ENCODE measurements around the gene C16orf96.

C16orf96 gene

DNA sequence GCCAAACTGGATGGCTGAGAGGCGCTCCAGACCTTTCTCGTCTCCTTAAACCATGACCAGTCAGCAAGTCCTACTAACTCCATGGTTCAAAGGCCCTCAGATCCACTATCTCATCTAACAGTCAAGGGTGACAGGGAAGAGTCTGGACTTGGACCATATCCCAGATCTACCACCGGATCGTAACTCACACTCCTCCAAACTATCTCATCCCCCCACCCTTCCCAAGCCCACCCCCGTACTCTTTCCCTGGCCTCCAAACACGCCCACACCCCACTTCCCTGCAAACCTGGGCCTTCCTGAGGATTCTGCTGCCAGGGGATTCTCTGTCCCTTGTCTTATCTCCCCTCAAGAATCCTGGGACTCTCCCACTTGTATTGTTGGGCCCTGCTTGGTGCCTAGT, 22.6 kb upstream of the C16orf96 start:
- Histone ChIP-seq H3K9me3 (replicated peaks; ENCODE audit: insufficient read depth, low read length) (no peaks in the 10 kb centered on the region), H3K4me3 (ENCODE audit: low read length) (no peak overlapping the region), H2AFZ (ENCODE audit: low read length) (no peak overlapping the region), H3K79me2 (ENCODE audit: low read length) (peaks cover 78% of the 10 kb centered on the region), H3K36me3 (replicated peaks; ENCODE audit: insufficient read depth, low read length) (no peaks in the 10 kb centered on the region), H3K4me1 (ENCODE audit: low read length) (peaks cover 37% of the 10 kb centered on the region), H3K9me2 (replicated peaks; ENCODE audit: insufficient read depth, low read length) (no peaks in the 10 kb centered on the region), H4K20me1 (ENCODE audit: insufficient read depth, low read length) (no peaks in the 10 kb centered on the region), H3K27ac (ENCODE audit: low read length) (no peak overlapping the region), H3K9ac (ENCODE audit: low read length) (no peak overlapping the region), H3F3A (ENCODE audit: insufficient read depth, low read length) (peaks cover 18% of the 10 kb centered on the region; the same call in 1 of the 2 replicates), H3K27me3 (replicated peaks; ENCODE audit: insufficient read depth, low read length) (no peaks in the 10 kb centered on the region), H3K4me2 (ENCODE audit: low read depth, low read length) (no peak overlapping the region)
- DNase-seq: no peak
- TF ChIP-seq EZH2 (optimal IDR thresholded peaks at IDR 0.05; ENCODE audit: low read depth, low read length): no peak
- TF ChIP-seq EZH2phosphoT487 (IDR thresholded peaks at IDR 0.05; ENCODE audit: low read length): no peak
- TF ChIP-seq, protein P1, sequence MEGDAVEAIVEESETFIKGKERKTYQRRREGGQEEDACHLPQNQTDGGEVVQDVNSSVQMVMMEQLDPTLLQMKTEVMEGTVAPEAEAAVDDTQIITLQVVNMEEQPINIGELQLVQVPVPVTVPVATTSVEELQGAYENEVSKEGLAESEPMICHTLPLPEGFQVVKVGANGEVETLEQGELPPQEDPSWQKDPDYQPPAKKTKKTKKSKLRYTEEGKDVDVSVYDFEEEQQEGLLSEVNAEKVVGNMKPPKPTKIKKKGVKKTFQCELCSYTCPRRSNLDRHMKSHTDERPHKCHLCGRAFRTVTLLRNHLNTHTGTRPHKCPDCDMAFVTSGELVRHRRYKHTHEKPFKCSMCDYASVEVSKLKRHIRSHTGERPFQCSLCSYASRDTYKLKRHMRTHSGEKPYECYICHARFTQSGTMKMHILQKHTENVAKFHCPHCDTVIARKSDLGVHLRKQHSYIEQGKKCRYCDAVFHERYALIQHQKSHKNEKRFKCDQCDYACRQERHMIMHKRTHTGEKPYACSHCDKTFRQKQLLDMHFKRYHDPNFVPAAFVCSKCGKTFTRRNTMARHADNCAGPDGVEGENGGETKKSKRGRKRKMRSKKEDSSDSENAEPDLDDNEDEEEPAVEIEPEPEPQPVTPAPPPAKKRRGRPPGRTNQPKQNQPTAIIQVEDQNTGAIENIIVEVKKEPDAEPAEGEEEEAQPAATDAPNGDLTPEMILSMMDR (IDR thresholded peaks at IDR 0.05; ENCODE audit: low read length): no peak

DNA sequence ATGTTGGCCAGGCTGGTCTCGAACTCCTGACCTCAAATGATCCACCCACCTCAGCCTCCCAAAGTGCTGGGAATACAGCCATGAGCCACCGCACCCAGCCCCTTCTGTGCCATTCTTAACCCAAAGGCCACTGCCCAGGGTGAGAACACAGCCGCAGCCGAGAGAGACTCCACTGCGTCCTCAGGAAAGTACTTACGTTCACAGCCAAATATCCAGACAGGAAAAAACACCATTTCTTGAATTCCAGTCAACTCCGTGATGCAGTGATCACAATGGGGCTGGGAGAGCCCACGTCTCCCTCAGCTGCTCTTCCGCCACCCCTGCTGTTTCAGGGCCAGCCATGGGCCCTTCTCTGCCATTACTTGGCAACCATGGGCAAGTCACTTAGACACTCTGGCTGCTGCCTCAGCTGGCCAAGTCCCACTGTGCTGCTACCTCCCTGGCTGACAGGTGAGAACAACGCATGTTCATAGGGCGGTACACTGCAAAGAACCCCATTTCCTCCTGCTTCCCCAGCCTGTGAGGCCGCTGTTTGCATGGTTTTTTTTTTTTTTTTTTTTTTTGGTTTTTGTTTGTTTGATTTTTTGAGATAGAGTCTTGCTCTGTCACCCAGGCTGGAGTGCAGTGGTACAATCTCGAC, 21.9 kb upstream of the C16orf96 start:
- Histone ChIP-seq H3K27me3 (replicated peaks; ENCODE audit: insufficient read depth, low read length) (no peaks in the 10 kb centered on the region), H3K79me2 (ENCODE audit: low read length) (peaks cover 73% of the 10 kb centered on the region), H3K4me1 (ENCODE audit: low read length) (peaks cover 31% of the 10 kb centered on the region), H3F3A (ENCODE audit: insufficient read depth, low read length) (peaks cover 17% of the 10 kb centered on the region; the same call in 1 of the 2 replicates), H3K27ac (ENCODE audit: low read length) (no peak overlapping the region), H2AFZ (ENCODE audit: low read length) (no peak overlapping the region), H3K36me3 (replicated peaks; ENCODE audit: insufficient read depth, low read length) (no peaks in the 10 kb centered on the region), H3K4me2 (ENCODE audit: low read depth, low read length) (no peak overlapping the region), H3K9me3 (replicated peaks; ENCODE audit: insufficient read depth, low read length) (no peaks in the 10 kb centered on the region), H3K9ac (ENCODE audit: low read length) (no peak overlapping the region), H3K4me3 (ENCODE audit: low read length) (no peak overlapping the region), H4K20me1 (ENCODE audit: insufficient read depth, low read length) (no peaks in the 10 kb centered on the region), H3K9me2 (replicated peaks; ENCODE audit: insufficient read depth, low read length) (no peaks in the 10 kb centered on the region)
- TF ChIP-seq EZH2 (optimal IDR thresholded peaks at IDR 0.05; ENCODE audit: low read depth, low read length) (no peak), EZH2phosphoT487 (IDR thresholded peaks at IDR 0.05; ENCODE audit: low read length) (no peak)
- TF ChIP-seq, protein P1 (IDR thresholded peaks at IDR 0.05; ENCODE audit: low read length): no peak
- DNase-seq: no peak

DNA sequence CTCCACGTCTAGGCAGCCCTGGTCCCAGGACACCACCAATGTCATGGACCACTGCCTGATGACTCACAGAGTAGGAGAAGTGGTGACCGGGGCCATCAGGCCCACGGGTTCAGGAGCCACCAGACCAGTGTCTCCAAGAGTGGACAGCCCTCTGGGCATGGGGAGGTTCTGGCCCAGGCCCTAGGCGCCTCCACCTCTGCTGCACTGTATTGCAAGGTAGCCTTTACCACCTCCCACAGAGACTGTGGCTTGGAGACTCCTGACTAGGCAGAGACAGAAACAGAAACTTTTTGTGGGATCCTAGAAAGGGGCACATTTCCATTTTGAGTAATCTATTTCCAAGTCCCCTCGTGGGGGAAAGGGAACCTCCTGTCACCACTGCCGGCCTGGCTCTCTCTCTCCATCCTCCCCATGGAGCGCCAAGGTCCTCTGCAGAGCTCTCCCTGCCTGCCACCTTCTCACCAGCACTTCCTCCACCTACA, 20.5 kb upstream of the C16orf96 start:
- DNase-seq: no peak

More for the DNA sequence above, 20.5 kb upstream of the C16orf96 start:
- H3K9me3 ChIP-seq (replicated peaks; ENCODE audit: insufficient read depth, low read length): no peaks in the 10 kb centered on the region
- H3K4me1 ChIP-seq (ENCODE audit: low read length): peaks cover 22% of the 10 kb centered on the region
- H3K9me2 ChIP-seq (replicated peaks; ENCODE audit: insufficient read depth, low read length): no peaks in the 10 kb centered on the region
- peak overlapping the region; percentile 26; the same call in 1 of the 2 replicates for H3K4me2 ChIP-seq (ENCODE audit: low read depth, low read length)
- no peak overlapping the region for H3K27ac ChIP-seq (ENCODE audit: low read length)
- H3K9ac ChIP-seq (ENCODE audit: low read length): no peak overlapping the region
- no peak overlapping the region for H3K4me3 ChIP-seq (ENCODE audit: low read length)
- no peak for TF ChIP-seq EZH2 (optimal IDR thresholded peaks at IDR 0.05; ENCODE audit: low read depth, low read length)
- TF ChIP-seq, protein P1 (IDR thresholded peaks at IDR 0.05; ENCODE audit: low read length): no peak
- no peak for TF ChIP-seq EZH2phosphoT487 (IDR thresholded peaks at IDR 0.05; ENCODE audit: low read length)
- no peaks in the 10 kb centered on the region for H4K20me1 ChIP-seq (ENCODE audit: insufficient read depth, low read length)
- 0 out of 2 replicates have a peak, but pooled peaks cover 7% of the 10 kb centered on the region for H3F3A ChIP-seq (ENCODE audit: insufficient read depth, low read length)
- no peak overlapping the region for H2AFZ ChIP-seq (ENCODE audit: low read length)
- no peaks in the 10 kb centered on the region for H3K27me3 ChIP-seq (replicated peaks; ENCODE audit: insufficient read depth, low read length)
- peaks cover 73% of the 10 kb centered on the region for H3K79me2 ChIP-seq (ENCODE audit: low read length)
- H3K36me3 ChIP-seq (replicated peaks; ENCODE audit: insufficient read depth, low read length): no peaks in the 10 kb centered on the region

Data from MM.1S (cell line).